Measurements from ENCODE around the gene MAN1B1.

DNA sequence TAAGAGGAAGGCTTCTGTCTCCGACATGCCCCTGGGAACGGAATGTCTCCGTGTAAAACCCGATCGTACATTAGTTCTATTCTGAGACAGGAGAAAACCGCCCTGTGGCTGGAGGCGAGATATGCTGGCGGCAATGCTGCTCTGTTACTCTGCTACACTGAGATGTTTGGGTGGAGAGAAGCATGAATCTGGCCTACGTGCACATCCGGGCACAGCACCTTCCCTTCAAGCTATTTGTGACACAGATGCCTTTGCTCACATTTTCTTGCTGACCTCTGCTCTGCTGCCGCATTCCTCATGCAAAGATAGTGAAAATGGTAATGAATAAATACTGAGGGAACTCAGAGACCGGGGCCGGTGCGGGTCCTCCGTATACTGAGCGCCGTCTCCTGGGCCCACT is 29.9 kb downstream of the MAN1B1 start:
- TF ChIP-seq, protein P1, sequence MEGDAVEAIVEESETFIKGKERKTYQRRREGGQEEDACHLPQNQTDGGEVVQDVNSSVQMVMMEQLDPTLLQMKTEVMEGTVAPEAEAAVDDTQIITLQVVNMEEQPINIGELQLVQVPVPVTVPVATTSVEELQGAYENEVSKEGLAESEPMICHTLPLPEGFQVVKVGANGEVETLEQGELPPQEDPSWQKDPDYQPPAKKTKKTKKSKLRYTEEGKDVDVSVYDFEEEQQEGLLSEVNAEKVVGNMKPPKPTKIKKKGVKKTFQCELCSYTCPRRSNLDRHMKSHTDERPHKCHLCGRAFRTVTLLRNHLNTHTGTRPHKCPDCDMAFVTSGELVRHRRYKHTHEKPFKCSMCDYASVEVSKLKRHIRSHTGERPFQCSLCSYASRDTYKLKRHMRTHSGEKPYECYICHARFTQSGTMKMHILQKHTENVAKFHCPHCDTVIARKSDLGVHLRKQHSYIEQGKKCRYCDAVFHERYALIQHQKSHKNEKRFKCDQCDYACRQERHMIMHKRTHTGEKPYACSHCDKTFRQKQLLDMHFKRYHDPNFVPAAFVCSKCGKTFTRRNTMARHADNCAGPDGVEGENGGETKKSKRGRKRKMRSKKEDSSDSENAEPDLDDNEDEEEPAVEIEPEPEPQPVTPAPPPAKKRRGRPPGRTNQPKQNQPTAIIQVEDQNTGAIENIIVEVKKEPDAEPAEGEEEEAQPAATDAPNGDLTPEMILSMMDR (IDR thresholded peaks at IDR 0.05; ENCODE audit: low read depth, low read length, missing input control) = no peak
- TF ChIP-seq RAD21 (IDR thresholded peaks at IDR 0.05) (no peak), TAF1 (conservative IDR thresholded peaks at IDR 0.05) (no peak), REST (IDR thresholded peaks at IDR 0.05) (no peak)
